HEK293 (cell line): Measurements from ENCODE around the gene KRTAP5-9.
"Not testable (repeated sequence)": the region's sequence is repeated elsewhere in the genome, so short reads cannot be mapped to it uniquely, and the experiment has no call there.

ENCODE experiments used
- CTCF ChIA-PET: fragments of 350-600 bp; formaldehyde crosslinking; extraction: SDS; loops from one replicate; lab custom pipeline; 2021; ENCODE audit warnings: antibody characterized with exemption; lab: Yijun Ruan, JAX
- POLR2A ChIA-PET: fragments of 300-600 bp; formaldehyde crosslinking; extraction: SDS; loops from one replicate; lab custom pipeline; 2020; ENCODE audit warnings: antibody characterized with exemption, inconsistent platforms; lab: Yijun Ruan, JAX
- H3K27ac ChIP-seq: fragments of 200-500 bp; sonication (Bioruptor generic); 2 replicates; pipeline ENCODE4 v1.5.1; 2014; ENCODE audit warnings: low read depth, low read length, control low read depth, inconsistent platforms; ENCODE audit errors: extremely low read depth
- H3K36me3 ChIP-seq, 2 experiments: fragments of 200-500 bp in 1 of 2; sonication (Bioruptor generic) in 1 of 2; 1 replicate in 1 of 2; 2 replicates in 1 of 2; pipeline ENCODE4 v1.5.1; 2014 to 2017; ENCODE audit warnings: inconsistent platforms in 2 of 2, low read length in 2 of 2; ENCODE audit not compliant: control insufficient read depth in 2 of 2, insufficient read depth in 1 of 2
- H3K4me1 ChIP-seq: fragments of 200-500 bp; sonication (Bioruptor generic); 2 replicates; pipeline ENCODE4 v1.5.1; 2014; ENCODE audit warnings: mild to moderate bottlenecking, low read length, inconsistent platforms; ENCODE audit not compliant: control insufficient read depth, insufficient read depth
- H3K4me3 ChIP-seq: 2 replicates; pipeline ENCODE4 v1.5.1; 2011; ENCODE audit warnings: low read depth, mild to moderate bottlenecking, control low read depth, low read length, moderate library complexity
- H3K9me3 ChIP-seq: fragments of 200-500 bp; sonication (Bioruptor generic); 2 replicates; pipeline ENCODE4 v1.5.1; 2014; ENCODE audit warnings: low read depth, low read length, inconsistent platforms; ENCODE audit not compliant: control insufficient read depth, insufficient read depth
- OSR2 ChIP-seq: fragments of 450-650 bp; formaldehyde crosslinking; IDR thresholded peaks from 2 replicates; pipeline ENCODE4 v1.5.1; 2016; ENCODE audit warnings: missing biosample characterization, missing genetic modification characterization
- SCRT2 ChIP-seq: fragments of 450-650 bp; formaldehyde crosslinking; IDR thresholded peaks from 2 replicates; pipeline ENCODE4 v1.5.1; 2016; ENCODE audit warnings: missing biosample characterization, missing genetic modification characterization
- SP7 ChIP-seq: fragments of 450-650 bp; formaldehyde crosslinking; IDR thresholded peaks from 2 replicates; pipeline ENCODE4 v1.5.1; 2016; ENCODE audit warnings: missing biosample characterization, missing genetic modification characterization
- TRIM28 ChIP-seq: IDR thresholded peaks from 2 replicates; pipeline ENCODE4 v1.6.1; 2011; ENCODE audit warnings: low read length, control low read depth, borderline replicate concordance
- ZBTB1 ChIP-seq: fragments of 450-650 bp; formaldehyde crosslinking; IDR thresholded peaks from 2 replicates; pipeline ENCODE4 v1.5.1; 2016; ENCODE audit warnings: missing biosample characterization, missing genetic modification characterization
- ZFP41 ChIP-seq: fragments of 450-650 bp; formaldehyde crosslinking; IDR thresholded peaks from 2 replicates; pipeline ENCODE4 v1.5.1; 2016; ENCODE audit warnings: missing biosample characterization, missing genetic modification characterization, borderline replicate concordance
- ZNF248 ChIP-seq: fragments of 450-650 bp; formaldehyde crosslinking; IDR thresholded peaks from 2 replicates; pipeline ENCODE4 v1.5.1; 2017; ENCODE audit warnings: missing biosample characterization, missing genetic modification characterization
- ZNF558 ChIP-seq: fragments of 450-650 bp; formaldehyde crosslinking; IDR thresholded peaks from 2 replicates; pipeline ENCODE4 v1.5.1; 2016; ENCODE audit warnings: missing biosample characterization, missing genetic modification characterization
- ZNF561 ChIP-seq: fragments of 450-650 bp; IDR thresholded peaks from 2 replicates; pipeline ENCODE4 v1.5.1; 2018; ENCODE audit warnings: missing biosample characterization, missing genetic modification characterization, borderline replicate concordance
- ZNF664 ChIP-seq: fragments of 450-650 bp; formaldehyde crosslinking; IDR thresholded peaks from 2 replicates; pipeline ENCODE4 v1.5.1; 2016; ENCODE audit warnings: missing biosample characterization, missing genetic modification characterization
- ZNF701 ChIP-seq: fragments of 450-650 bp; formaldehyde crosslinking; IDR thresholded peaks from 2 replicates; pipeline ENCODE4 v1.5.1; 2016; ENCODE audit warnings: missing biosample characterization, missing genetic modification characterization
- ZNF791 ChIP-seq: fragments of 450-650 bp; formaldehyde crosslinking; IDR thresholded peaks from 2 replicates; pipeline ENCODE4 v1.5.1; 2016; ENCODE audit warnings: missing biosample characterization, missing genetic modification characterization
- TF ChIP-seq, protein P1 (sequence below): fragments of 450-650 bp; formaldehyde crosslinking; IDR thresholded peaks from 2 replicates; pipeline ENCODE4 v1.5.1; 2017; ENCODE audit warnings: missing biosample characterization, missing genetic modification characterization
- TF ChIP-seq, protein P2 (sequence below): fragments of 450-650 bp; formaldehyde crosslinking; IDR thresholded peaks from 2 replicates; pipeline ENCODE4 v1.5.1; 2017; ENCODE audit warnings: missing biosample characterization, missing genetic modification characterization
- TF ChIP-seq, protein P3 (sequence below): fragments of 450-650 bp; formaldehyde crosslinking; IDR thresholded peaks from 2 replicates; pipeline ENCODE4 v1.5.1; 2016; ENCODE audit warnings: missing biosample characterization, missing genetic modification characterization, borderline replicate concordance
- TF ChIP-seq, protein P4 (sequence below): fragments of 450-650 bp; formaldehyde crosslinking; IDR thresholded peaks from 2 replicates; pipeline ENCODE4 v1.5.1; 2016; ENCODE audit warnings: missing biosample characterization, missing genetic modification characterization, low read depth

KRTAP5-9 gene

DNA sequence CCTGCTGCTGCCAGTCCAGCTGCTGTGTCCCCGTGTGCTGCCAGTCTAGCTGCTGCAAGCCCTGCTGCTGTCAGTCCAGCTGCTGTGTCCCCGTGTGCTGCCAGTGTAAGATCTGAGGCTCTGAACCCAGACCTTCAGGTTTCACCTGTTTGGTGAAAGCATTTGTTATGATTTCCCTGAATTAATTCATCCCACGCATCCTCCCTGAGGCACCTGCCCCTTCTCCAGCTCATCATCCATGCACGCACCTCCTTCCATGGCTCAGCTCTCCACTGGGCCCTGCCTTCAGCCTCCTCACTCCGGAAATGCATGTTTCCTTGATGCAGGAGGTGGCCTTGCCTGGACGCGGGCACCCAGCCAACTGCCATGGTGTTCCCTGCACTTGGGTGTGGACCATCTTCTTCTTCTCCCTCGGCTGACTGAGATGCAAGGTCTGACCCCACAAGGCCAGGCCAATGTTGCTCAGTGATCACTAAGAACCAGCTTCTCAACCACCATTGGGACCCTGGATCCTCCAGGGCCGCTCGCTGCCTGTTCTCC, 17.9 kb downstream of the KRTAP5-9 start:
- POLR2A ChIA-PET, result no interaction called here
- Histone ChIP-seq H3K36me3 (no peaks in the 10 kb centered on the region), H3K4me3 (no peak overlapping the region), H3K9me3 (no peaks in the 10 kb centered on the region), H3K4me1 (no peaks in the 10 kb centered on the region), H3K27ac (no peak overlapping the region)
- TF ChIP-seq ZNF248, result no peak
- TF ChIP-seq, protein P1, sequence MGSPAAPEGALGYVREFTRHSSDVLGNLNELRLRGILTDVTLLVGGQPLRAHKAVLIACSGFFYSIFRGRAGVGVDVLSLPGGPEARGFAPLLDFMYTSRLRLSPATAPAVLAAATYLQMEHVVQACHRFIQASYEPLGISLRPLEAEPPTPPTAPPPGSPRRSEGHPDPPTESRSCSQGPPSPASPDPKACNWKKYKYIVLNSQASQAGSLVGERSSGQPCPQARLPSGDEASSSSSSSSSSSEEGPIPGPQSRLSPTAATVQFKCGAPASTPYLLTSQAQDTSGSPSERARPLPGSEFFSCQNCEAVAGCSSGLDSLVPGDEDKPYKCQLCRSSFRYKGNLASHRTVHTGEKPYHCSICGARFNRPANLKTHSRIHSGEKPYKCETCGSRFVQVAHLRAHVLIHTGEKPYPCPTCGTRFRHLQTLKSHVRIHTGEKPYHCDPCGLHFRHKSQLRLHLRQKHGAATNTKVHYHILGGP (tag by site-specific recombination), result no peak
- TF ChIP-seq ZNF561 (tag by site-specific recombination), result no peak
- TF ChIP-seq, protein P2, sequence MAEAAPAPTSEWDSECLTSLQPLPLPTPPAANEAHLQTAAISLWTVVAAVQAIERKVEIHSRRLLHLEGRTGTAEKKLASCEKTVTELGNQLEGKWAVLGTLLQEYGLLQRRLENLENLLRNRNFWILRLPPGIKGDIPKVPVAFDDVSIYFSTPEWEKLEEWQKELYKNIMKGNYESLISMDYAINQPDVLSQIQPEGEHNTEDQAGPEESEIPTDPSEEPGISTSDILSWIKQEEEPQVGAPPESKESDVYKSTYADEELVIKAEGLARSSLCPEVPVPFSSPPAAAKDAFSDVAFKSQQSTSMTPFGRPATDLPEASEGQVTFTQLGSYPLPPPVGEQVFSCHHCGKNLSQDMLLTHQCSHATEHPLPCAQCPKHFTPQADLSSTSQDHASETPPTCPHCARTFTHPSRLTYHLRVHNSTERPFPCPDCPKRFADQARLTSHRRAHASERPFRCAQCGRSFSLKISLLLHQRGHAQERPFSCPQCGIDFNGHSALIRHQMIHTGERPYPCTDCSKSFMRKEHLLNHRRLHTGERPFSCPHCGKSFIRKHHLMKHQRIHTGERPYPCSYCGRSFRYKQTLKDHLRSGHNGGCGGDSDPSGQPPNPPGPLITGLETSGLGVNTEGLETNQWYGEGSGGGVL (tag by site-specific recombination), result no peak
- CTCF ChIA-PET, result no interaction called here

DNA sequence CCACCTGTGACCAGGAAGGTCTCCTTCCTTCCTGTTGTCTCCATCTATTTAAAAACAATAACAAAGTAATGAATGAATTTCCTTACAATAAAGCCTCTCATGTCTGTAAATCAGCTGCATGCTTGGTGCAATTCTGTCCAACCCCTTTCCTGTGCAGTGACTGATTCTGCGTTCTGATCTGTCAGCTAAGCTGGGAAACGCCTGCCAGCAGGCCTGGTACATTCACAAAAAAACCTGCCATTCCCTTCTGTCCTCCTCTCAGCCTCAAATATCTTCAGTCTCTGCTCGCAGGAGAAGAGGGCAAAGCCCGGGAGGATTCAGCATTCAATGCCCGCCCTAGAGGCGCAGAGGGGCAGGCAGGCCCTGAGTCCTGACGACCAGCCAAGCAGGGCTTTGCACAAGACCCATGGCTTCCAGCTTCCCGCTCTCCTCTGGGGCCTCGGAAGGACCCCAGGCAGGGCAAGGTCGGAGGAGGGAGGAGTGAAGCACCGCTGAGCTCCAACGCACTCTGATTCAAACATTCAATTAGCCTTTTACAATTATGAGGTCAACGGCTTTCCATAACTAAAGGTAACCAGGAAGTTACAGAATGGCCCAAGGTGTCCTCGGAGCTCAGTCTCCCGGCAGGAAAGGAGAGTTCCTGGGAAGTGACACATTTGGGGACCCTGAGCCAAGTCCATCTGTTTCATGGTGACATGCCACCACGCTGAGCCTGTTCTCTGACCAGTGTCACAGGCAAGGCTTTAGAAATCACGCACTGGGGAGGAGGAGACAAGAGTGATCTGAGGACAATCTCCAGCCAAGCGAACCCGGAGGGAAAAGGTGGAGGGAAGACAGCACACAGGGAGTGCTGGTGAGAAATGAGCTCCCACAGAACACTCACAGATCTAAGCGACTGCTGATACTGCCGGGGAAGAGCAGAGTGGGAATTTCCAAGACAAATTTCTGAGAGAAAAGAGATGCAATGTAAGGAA, 18.7 kb downstream of the KRTAP5-9 start:
- H3K36me3 ChIP-seq, H3K4me1 ChIP-seq, H3K9me3 ChIP-seq, POLR2A ChIA-PET, H3K27ac ChIP-seq, H3K4me3 ChIP-seq: not testable (repeated sequence)
- CTCF ChIA-PET, result interaction anchor here (1.4 kb wide), 1 partner anchor 13 kb away, joined by 5 read pairs; no protein-coding TSS in a partner anchor

DNA sequence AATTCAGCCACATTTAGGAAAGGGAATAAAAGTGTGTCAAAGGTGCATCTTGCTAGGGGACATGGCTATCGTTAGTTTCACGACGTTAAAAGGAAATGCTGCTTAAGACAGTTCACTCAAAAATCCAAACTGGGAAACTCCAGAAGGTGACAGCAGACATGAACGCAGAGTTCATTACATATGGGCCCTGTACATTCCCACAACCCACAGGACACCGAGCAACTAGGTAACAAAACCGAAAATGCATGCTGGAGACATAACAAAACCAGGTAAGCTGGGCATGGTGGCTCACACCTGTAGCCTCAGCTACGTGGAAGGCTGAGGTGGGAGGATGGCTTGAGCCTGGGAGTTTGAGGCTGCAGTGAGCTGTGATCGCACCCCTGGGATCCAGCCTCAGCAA, 19.4 kb downstream of the KRTAP5-9 start:
- H3K27ac ChIP-seq, POLR2A ChIA-PET, H3K4me1 ChIP-seq, H3K9me3 ChIP-seq, H3K36me3 ChIP-seq, H3K4me3 ChIP-seq: not testable (repeated sequence)
- TF ChIP-seq SCRT2 (tag by site-specific recombination), result peak; percentile 25; the same call in 1 of the 2 replicates
- CTCF ChIA-PET, result interaction anchor here (0.5 to 1.4 kb wide), 2 partner anchors 12 to 18 kb away, joined by 3 to 5 read pairs; no protein-coding TSS in a partner anchor

DNA sequence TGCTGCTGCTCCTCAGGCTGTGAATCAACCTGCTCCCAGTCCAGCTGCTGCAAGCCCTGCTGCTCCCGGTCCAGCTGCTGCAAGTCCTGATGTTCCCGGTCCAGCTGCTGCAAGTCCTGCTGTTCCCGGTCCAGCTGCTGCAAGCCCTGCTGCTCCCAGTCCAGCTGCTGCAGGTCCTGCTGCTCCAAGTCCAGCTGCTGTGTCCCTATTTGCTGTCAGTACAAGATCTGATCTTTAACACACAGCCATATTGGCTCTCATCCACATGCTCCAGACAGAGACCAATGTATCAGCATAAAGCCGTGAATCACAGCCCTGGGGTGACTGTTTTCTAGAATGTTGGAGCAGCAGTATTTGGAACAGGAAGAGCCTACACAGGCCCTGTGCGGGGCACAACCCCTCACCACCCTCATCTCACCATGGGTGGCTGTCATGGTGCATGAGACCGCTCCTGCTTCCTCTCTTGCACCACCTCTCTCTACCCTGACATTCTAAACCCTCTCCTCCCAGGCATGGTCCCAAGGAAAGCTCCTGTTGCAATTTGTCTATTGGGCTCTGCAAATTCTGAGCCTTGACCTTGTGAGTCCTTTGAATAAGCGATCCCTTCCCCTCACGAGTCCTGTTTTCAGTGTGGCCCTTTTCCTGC, 20.6 kb downstream of the KRTAP5-9 start:
- Histone ChIP-seq H3K36me3 (no peaks in the 10 kb centered on the region), H3K4me1 (no peaks in the 10 kb centered on the region), H3K4me3 (no peak overlapping the region), H3K27ac (no peak overlapping the region), H3K9me3 (no peaks in the 10 kb centered on the region)
- ChIA-PET POLR2A (interaction anchor here (0.6 kb wide), 1 partner anchor 11 kb away, joined by 3 read pairs; no protein-coding TSS in a partner anchor), CTCF (interaction anchor here (1.4 kb wide), 1 partner anchor 11 kb away, joined by 5 read pairs; no protein-coding TSS in a partner anchor)
- TF ChIP-seq, protein P3, sequence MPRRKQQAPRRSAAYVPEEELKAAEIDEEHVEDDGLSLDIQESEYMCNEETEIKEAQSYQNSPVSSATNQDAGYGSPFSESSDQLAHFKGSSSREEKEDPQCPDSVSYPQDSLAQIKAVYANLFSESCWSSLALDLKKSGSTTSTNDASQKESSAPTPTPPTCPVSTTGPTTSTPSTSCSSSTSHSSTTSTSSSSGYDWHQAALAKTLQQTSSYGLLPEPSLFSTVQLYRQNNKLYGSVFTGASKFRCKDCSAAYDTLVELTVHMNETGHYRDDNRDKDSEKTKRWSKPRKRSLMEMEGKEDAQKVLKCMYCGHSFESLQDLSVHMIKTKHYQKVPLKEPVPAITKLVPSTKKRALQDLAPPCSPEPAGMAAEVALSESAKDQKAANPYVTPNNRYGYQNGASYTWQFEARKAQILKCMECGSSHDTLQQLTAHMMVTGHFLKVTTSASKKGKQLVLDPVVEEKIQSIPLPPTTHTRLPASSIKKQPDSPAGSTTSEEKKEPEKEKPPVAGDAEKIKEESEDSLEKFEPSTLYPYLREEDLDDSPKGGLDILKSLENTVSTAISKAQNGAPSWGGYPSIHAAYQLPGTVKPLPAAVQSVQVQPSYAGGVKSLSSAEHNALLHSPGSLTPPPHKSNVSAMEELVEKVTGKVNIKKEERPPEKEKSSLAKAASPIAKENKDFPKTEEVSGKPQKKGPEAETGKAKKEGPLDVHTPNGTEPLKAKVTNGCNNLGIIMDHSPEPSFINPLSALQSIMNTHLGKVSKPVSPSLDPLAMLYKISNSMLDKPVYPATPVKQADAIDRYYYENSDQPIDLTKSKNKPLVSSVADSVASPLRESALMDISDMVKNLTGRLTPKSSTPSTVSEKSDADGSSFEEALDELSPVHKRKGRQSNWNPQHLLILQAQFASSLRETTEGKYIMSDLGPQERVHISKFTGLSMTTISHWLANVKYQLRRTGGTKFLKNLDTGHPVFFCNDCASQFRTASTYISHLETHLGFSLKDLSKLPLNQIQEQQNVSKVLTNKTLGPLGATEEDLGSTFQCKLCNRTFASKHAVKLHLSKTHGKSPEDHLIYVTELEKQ (tag by site-specific recombination), result no peak
- TF ChIP-seq, protein P4, sequence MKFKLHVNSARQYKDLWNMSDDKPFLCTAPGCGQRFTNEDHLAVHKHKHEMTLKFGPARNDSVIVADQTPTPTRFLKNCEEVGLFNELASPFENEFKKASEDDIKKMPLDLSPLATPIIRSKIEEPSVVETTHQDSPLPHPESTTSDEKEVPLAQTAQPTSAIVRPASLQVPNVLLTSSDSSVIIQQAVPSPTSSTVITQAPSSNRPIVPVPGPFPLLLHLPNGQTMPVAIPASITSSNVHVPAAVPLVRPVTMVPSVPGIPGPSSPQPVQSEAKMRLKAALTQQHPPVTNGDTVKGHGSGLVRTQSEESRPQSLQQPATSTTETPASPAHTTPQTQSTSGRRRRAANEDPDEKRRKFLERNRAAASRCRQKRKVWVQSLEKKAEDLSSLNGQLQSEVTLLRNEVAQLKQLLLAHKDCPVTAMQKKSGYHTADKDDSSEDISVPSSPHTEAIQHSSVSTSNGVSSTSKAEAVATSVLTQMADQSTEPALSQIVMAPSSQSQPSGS (tag by site-specific recombination), result no peak
- TF ChIP-seq ZFP41, result no peak
- TF ChIP-seq ZNF664 (tag by site-specific recombination), result no peak
- no peak for TF ChIP-seq SP7 (tag by site-specific recombination)
- no peak for TF ChIP-seq ZNF701 (tag by site-specific recombination)
- no peak for TF ChIP-seq TRIM28
- no peak for TF ChIP-seq ZNF558 (tag by site-specific recombination)
- no peak for TF ChIP-seq OSR2
- no peak for TF ChIP-seq ZBTB1 (tag by site-specific recombination)
- TF ChIP-seq ZNF791, result no peak
